Lung microvascular endothelial cell (primary cell): Measurements from ENCODE around the gene ANKRD12. TPM values are rescaled to one million over a fixed set of nuclear protein-coding genes. Genes with fewer than 3 reads are reported as not detected.
A peak's percentile ranks its signal among the peaks of the same experiment; 100 is the strongest.

Source experiments
- DNase-seq, 2 donors: peaks; one replicate each; pipeline versions ENCODE4 v3.0.0 to v3.0.0-alpha.2; 2010; ENCODE audit warnings: low read depth in 2 of 2
- total RNA-seq: library from RNA; depleted of rRNA; stranded (reverse); fragments of >200 nt; gene quantifications from 2 replicates; pipeline ENCODE4 v1.2.1, GENCODE V29; 2014

ANKRD12 gene
- total RNA-seq, 1 donor from 2014 or later: 35.5 TPM

DNA sequence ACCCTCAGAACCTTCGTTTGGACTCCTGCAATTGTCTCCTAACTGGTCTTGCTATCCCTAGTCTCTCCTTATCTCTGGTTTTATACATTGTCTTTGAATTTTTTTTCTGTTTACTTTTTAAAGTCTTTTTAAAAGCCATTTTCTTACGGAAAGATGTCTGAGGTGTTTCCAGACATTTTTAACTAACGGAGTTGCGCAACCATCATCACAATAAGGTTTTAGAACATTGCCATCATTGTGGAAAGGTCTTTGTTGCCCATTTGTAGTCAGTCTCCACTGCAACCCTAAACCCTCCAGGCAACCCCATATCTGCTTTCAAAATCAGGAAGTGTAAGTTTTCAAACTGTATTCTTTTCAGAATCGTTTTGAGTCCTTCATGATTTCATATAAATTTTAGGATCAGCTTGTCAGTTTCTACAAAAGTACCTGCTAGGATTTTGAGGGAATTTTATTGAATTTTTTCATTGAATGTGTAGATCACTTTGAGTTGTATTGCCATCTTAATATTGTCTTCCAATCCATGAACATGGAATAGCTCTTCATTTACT lies 46.3 kb downstream of the ANKRD12 start:
- no peak for DNase-seq

DNA sequence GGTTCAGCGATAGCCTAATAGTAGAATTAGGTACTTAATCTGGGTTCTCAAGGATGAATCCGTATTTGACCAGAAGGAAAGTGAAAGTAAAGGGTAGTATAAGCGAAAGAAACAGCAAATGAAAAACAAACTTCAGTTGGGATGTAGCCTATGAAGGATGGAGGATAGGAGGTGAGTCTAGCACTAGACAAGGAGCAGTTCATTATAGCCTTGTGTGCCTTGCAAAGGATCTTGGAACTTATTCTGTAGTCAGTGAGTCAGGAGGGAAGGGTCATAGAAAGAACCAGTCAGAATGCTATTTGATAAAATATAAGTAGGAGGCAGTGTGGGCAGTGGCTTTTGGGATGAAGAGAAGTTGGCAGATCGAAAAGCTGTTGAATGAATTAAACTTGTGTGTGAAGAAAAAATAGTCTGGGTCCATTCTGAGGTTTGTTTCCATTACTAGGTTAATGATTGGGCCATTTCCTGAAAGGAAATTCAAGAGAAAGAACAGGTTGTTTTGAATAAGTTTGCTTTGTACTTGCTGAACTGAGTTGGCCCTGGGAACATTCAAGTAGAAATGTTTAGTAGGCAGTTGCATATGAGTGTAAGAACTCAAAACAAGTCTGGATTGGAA lies 48.5 kb downstream of the ANKRD12 start:
- peak; percentile 77 to 93 for DNase-seq

DNA sequence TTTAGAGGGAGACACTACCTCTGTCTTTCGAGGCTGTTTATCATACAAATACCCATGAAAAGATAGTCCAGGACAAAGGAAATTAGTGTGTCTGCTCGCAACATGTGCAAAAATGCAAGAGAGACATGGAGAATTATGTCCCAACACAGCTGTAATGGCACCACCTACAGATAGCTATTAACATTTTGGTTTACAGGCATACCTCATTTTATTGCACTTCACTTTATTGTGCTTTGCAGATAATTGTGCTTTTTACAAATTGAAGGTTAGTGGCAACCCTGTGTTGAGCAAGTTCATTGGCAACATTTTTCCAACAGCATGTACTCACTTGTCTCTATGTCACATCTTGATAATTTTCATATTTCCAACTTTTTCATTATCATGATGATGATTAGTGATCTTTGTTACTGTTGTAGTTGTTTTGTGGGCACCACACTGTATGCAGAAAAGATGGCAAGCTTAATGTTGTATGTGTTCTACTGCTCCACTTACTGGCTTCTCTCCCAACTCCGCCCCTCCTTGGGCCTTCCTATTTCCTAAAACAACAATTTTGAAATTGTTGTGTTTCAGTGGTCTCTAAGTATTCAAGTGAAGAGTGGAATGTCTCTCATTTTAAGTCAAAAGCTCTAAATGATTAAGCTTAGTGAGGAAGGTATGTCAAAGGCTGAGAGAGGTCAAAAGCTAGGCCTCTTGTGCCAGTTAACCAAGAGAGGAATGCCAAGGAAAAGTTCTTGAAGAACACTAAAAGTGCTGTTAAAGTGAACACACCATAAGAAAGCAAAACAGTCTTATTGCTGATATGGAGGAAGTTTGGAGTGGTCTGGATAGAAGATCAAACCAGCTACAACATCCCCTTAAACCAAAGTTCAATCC lies 52.0 kb downstream of the ANKRD12 start:
- peak in 1 of 2 donors; percentile 26 for DNase-seq

DNA sequence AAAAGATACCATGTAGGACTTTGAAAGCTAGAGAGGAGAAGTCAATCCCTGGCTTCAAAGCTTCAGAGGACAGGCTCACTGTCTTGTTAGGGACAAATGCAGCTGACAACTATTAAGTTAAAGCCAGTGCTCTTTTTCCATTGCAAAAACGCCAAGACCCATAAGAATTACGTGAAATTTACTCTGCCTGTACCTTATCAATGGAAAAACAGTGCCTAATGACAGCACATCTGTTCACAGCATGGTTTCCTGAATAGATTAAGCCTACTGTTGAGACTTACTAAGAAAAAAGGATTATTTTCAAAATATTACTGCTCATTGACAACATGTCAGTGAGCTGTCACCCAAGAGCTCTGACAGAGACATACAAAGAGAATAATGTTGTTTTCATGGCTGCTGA lies 52.9 kb downstream of the ANKRD12 start:
- no peak for DNase-seq

DNA sequence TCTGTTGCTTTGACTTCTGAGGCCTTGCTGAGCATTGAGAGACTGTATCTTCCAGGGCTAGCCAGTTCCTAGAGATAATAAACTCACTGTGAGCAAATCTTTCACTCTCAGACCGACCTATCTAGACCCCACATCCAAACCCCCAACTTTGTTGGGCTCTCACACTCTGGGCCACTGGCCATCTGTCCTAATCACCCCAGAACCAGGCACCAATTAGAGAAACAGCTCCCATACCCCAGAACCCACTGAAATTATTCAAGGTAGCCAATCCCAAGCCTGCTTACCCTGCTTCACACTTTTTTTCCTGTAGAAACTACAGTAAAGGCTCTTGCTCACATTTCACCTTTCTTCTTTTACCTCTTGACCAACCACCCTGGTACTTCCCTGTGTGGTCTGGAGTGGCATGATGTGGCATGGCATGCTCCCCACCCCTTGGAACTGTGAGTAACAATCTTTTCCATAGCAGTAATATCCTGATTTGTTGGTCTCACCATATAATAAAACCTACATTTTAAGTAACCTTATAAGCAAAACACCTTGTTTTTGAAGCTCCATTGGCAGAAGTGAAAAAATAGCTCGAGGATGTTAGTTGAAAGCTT lies 55.2 kb downstream of the ANKRD12 start:
- DNase-seq: no peak

DNA sequence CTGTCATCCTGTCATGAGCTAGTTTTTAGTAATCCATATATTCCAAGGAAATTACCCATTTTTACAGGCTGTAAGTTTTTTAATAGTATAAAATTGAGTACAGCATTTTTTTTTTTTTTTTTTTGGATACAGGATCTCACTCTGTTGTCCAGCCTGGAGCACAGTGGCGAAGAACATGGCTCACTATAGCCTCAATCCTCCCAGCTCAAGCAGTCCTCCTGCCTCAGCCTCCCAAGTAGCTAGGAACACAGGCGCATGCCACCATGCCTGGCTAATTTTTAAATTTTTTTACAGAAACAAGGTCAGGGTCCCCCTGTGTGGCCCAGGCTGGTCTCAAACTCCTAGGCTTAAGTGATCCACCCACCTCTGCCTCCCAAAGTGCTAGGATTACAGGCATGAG lies 56.5 kb downstream of the ANKRD12 start:
- no peak for DNase-seq

DNA sequence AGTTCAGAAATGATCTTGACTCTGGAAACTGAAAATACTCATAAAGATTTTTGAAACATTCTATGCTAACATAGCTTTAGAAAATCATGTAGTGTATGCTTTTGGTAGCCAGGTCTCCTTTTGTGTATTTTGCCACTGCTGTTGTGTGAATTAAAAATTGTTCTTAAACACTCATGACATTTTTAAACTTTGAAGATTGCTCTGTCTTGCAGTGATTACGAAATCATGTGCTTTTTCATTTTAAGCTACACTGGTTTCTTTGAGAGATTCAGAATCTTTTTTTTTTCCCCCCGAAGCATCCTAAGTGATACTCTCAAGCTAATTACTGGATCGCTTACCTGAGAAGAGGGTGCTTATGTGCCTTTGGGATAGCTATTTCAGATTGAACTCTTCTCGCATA lies 60.0 kb downstream of the ANKRD12 start:
- DNase-seq: no peak

DNA sequence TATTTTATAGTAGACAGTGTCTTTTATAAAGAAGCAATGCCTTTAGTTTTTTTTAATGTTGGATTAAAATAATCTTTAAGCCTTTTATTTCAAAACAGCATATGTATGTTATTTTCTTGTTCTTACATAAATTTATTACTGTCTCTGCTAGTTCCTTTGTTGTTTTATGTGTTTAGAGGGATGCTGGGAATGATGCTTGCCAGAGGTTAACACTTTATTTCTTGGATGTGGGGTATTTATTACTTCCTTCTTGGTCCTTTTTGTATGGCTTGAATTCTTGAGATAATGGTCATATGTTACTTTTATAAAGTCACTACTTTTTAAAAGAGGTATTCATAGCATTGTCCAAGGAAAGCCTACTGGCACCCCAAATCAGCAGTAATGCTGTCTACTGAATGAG lies 63.1 kb downstream of the ANKRD12 start:
- no peak for DNase-seq

DNA sequence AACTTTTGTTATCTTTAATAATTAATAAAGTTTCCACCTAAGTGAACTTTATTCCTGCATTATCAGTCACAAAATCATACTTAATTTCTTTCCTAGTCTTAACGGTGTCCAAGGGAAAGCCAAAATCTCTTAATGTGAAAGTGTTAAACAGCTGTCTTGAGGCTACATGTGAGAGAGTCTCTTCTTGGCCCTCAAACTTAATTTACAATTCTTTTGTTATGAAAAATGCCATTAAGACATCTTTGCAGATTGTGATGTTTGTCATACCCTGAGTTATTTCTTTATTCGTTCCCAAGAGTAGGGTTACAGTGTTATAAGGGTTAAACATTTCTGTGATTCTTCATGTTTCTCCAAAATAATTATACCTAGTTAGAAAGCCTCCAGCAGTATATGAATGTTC lies 64.6 kb downstream of the ANKRD12 start:
- no peak for DNase-seq

DNA sequence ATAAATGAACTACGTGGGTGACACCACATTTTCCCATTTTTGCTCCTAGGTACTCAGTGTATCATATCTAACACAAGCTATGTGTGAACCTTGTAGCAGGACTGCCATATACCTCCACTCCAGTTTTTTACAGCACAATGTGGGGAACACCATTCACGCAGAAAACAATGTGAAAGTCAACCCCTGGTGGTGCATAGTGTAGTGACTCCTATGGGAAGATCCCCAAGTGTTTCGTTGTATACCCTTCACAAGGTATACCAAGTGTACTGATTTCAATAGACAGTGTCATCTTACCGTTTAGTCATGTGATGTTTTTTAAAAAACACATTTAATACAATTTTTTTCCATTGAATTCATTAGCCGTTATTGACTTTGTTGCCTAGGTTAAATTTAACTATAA lies 68.1 kb downstream of the ANKRD12 start:
- DNase-seq: no peak

DNA sequence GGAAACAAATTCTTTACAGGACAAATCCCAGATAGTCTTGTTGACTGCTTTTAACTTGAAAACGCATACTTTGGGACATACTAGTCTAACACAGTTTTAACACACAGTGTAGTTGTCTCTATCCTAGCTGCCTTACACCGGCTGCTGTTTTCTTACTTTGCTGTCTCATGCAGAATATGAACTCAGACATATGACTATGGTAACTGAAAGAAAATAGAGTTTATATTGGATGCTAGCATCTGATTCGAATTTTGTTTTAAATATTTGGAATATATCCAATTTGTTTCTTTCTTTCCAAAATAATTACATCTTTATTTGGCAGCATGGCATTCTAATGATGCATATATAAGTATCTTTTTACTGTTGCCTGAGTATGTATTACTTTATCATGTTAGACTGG lies 69.8 kb downstream of the ANKRD12 start:
- DNase-seq: no peak

DNA sequence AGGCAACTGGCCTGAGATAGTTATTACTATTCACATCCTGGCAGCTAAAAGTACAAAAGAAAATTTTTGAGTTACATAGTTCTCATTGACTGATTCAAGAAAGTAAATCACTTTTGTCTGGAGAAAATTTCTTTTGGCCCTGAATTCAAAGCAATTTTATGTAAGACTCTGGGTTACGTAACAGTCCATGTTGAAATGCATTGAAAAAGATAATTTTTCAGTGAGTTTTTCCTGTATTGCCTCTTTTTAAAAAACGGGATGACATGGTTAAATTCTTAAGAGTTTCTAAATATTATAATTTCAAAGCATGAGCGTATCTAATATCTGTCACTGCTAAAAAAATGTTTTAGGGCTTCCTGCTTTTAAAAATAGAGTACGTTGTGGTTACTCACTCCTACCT lies 72.7 kb downstream of the ANKRD12 start:
- no peak for DNase-seq

DNA sequence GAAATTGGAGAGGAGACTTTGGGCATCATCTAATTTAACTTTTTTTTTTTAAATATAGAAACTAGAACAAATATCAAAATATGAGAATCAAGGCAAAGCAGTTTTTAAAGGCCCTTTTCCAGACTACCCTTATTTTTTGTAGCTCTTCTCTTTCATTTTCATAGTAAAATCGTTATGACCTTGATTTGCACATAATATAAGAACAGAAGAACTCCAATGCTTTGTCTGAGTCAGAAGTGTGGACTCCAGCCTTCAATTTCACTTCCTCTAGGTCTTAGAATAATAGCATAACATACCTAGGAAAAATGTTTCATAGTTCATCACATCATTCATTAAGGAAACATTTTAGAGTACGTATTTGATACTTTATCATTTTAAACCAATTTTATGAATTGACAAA lies 74.4 kb downstream of the ANKRD12 start:
- DNase-seq: peak in 1 of 2 donors; percentile 23

DNA sequence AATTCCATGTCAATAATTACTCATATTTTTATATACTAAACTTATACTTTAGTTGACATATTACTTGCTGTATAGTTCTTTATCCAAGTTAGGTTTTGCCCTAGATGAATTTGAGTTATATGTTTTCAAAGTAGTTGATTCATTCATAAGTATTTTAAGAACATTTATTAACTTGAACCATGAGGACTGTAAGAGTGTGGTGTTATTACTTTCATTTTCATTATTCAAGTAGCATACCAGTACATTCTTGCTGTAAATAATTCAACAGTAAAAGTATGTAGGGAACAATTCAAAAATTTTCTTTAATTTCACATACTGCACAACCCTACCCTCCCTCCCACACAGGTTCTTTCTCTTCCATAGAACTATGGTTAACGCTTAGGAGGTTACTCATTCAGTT lies 75.4 kb downstream of the ANKRD12 start:
- DNase-seq: no peak

DNA sequence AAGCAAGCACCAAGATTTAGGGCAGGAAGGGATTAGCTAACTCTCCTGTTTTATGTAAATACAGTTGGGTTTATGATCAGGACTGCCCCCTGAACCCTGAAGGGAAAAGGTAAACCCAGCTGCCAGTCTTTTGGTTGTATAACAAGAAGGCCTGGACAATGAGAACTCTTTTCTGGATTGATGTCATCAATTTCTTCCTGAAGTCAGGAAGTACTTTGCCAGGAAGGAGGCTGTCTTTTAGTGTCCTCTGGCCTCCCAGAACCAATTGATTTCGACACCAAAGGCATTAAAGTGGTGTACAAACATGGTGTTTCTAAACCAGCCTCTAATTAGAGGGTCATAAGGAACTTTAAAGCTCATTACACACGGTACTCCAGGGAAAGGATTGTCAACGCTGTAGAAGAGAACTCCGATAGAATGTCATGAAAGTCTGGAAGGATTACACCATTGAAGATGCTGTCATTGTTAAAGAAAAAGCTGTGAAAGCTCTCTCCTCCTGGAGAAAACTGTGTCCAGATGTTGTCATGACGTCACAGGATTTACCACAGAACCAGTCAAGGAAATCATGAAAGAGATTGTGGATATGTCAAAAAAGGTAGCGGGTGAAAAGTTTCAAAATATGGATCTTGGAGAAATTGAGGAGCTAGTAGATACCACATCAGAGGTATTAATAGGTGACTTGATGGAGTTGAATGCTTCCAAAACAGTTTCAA lies 78.8 kb downstream of the ANKRD12 start:
- DNase-seq: no peak

DNA sequence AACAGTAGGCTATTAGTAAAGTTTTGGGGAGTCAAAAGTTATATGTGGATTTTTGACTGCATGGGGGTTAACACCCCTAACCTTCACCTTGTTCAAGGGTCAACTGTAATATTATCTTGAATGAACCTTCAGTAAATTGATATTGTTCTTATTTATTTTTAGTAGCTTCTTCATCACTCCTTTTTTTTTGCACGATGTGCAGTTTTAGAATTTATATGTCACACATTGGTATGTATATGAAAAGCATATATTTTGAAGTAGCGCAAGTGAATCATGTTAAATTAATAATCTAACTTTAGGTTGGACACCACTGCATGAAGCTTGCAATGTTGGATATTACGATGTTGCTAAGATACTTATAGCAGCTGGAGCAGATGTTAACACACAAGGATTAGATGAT lies 79.9 kb downstream of the ANKRD12 start:
- DNase-seq: no peak

DNA sequence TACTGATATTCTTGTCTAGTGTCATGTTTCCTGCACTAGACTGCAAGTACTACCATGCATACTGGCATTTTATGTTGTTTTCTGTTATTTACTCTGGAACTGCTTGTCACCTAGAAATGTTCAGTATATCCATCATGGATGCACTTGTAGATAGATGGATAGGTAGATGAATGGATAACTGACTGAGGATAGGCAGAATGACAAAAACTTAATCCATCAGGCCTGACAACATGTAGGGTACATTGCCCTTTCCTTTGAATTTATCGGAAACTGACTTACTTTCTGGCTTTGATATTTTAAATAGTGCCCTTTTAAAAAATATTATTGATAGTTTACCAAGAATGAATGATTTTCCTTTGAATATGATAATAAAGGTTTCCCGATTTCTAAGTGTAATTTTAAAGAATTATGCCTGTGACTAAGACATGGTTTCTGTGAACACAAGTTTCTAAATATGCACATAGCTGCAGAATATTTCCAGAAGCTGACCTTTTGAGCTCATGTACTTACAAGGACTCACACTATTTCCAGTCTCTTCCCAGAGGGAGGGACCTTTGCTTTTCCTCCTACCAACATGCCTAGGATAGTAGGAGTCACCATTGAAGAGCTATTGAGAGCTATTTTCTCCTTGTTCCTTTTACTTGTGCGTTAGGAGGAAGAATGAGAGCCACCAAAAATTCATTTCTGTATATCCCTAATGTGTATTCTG lies 81.3 kb downstream of the ANKRD12 start:
- no peak for DNase-seq

DNA sequence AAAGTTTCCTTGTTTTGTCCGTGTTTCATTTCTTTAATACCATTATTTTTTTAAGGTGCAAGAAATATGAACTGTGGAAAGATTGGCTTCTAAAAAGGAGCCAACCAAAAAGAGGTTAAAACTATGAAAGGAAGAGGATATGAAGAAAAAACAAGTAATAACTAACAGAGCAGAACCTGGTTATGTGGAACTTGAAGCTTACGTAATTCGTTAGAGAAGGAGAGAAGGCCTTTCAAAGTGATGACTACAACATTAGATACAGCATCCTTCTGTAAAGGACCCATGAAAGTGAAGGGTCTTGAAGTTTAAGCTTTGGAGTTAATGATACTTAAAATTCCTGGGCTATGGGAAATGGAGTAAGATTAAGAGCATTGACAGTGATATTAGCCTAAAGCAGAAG lies 84.5 kb downstream of the ANKRD12 start:
- no peak for DNase-seq

DNA sequence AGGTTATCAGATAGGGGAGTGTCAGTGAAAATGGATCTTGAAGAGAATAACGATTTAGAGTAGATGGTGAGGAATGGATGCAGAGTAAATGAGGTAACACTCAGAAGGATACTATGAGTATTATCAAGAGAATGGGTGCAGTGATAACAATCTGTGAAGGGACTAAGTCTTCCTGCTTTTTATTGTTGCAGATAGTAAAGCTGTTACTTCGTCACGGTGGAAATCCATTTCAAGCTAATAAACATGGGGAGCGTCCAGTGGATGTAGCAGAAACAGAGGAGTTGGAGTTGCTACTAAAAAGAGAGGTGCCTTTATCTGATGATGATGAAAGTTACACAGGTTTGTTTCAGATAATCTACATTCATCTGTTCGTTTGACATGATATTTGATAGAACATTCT lies 85.1 kb downstream of the ANKRD12 start:
- no peak for DNase-seq

DNA sequence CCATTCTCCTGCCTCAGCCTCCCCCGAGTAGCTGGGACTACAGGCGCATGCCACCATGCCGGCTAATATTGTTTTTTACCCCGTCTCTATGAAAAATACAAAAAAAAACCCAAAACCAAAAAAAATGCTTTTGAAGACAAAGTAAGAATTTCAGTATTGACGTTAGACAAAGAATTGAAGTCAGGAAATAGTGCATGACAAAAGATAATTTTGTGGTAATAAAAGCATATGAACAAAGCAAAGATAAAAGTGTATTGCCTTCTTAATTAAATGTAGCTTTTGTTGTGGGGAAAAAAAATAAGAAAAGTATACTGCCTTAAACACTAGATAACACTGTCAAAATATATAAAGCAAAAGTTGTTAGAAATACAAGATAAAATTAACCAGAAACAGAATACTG lies 86.8 kb downstream of the ANKRD12 start:
- DNase-seq: no peak

DNA sequence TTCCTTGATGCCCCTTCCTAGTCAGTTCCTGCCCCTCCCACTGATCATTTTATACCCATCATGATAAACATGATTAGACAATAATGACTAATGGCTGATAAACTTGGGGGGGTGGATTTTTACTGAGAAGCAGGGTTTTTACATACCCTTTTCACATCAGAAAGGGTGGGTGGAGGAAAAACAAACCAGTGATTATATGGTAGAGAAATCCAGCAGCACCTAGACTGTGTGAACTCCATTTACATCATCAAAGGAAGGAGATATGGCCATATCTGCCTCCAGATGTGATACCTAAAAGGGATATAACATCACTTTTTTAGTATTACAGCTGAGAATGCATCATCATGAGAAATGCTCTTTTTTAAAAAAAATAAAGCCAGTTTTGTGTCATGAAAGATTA lies 89.9 kb downstream of the ANKRD12 start:
- DNase-seq: no peak
